Adrenal gland (tissue), 19 donors: ENCODE data around the gene FAAP24. TPM values are rescaled to one million over a fixed set of nuclear protein-coding genes. Genes with fewer than 3 reads are reported as not detected.

Experiments used
- DNase-seq, 7 donors: peaks; one replicate each; pipeline ENCODE4 v3.0.0-alpha.2; 2019 to 2020
- H3K27ac ChIP-seq, 5 donors: fragments of 200-600 bp; sonication (generic) in 4 of 5; 1 replicate in 3 of 5; 2 replicates in 2 of 5; pipeline versions ENCODE4 v1.5.1 to v1.8.0; 2016 to 2020; ENCODE audit warnings: mild to moderate bottlenecking in 1 of 5
- H3K27me3 ChIP-seq: fragments of 200-600 bp; 2 replicates; pipeline ENCODE4 v1.8.0; 2021
- H3K36me3 ChIP-seq, 2 donors: fragments of 200-600 bp; replicated peaks in 1 of 2; 1 replicate in 1 of 2; 2 replicates in 1 of 2; pipeline versions ENCODE4 v1.5.1 to v1.8.0; 2018 to 2022
- H3K4me1 ChIP-seq, 2 donors: fragments of 200-600 bp; replicated peaks in 1 of 2; 1 replicate in 1 of 2; 2 replicates in 1 of 2; pipeline versions ENCODE4 v1.5.1 to v1.8.0; 2018 to 2021
- H3K4me3 ChIP-seq, 4 donors: fragments of 200-600 bp; sonication (generic) in 3 of 4; one replicate each; pipeline ENCODE4 v1.5.1; 2016 to 2018
- H3K9me3 ChIP-seq, 3 donors: fragments of 200-600 bp; sonication (generic) in 1 of 3; replicated peaks in 1 of 3; 1 replicate in 2 of 3; 2 replicates in 1 of 3; pipeline versions ENCODE4 v1.5.1 to v1.8.0; 2016 to 2021
- POLR2A ChIP-seq, 2 donors: fragments of 450-650 bp; IDR thresholded peaks; one replicate each; pipeline ENCODE4 v1.6.1; 2017; ENCODE audit warnings: antibody characterized with exemption in 2 of 2, mild to moderate bottlenecking in 2 of 2, moderate library complexity in 1 of 2
- WGBS, 4 donors: extraction: QIAGEN DNeasy Blood & Tissue Kit in 2 of 4; methylation state at CpG; one replicate each; pipeline versions ENCODE4 v1.1.5 to v1.1.7; 2013 to 2017; 5-methylcytosine and 5-hydroxymethylcytosine counted together
- intact Hi-C, 2 donors: fragments of 100-400 bp; cut with DNase I; formaldehyde crosslinking; loops; one replicate each; pipeline versions ENCODE4 v1.14.1 to v1.15.0; 2022 to 2023
- long read RNA-seq, 10 donors: library from polyadenylated mRNA in 3 of 10; unstranded in 2 of 10; stranded (forward) in 1 of 10; transcript quantifications; one replicate each; pipeline ENCODE4 v2.0.0 and lab custom pipeline, GENCODE V29; 2021 to 2026
- polyA plus RNA-seq, 3 donors: library from polyadenylated mRNA; stranded (reverse); fragments of 200-250 nt in 2 of 3; fragments of 350-450 nt in 1 of 3; fragmentation: Illumina TruSeq in 1 of 3; extraction: RNeasy Lipid Tissue Mini Kit (QIAGEN cat#74804) in 1 of 3; gene quantifications; one replicate each; pipeline ENCODE4 v1.2.3, GENCODE V29; 2013 to 2014
- total RNA-seq, 9 donors: library from RNA; depleted of rRNA in 4 of 9; stranded (reverse); fragments of >200 nt in 4 of 9; fragments of 120-200 nt in 1 of 9; fragmentation: NEBNext Ultra II Directional in 1 of 9; extraction: Animal tissue kit (Norgen Biotek cat#: 25700) in 1 of 9; gene quantifications; one replicate each; pipeline versions ENCODE4 v1.1.0 to v1.2.4, GENCODE V29; 2013 to 2023
- TF ChIP-seq, protein P1 (sequence below), 6 experiments: fragments of 450-650 bp in 4 of 6; fragments of 200-600 bp in 2 of 6; sonication (generic) in 1 of 6; IDR thresholded peaks; 1 replicate in 5 of 6; 2 replicates in 1 of 6; pipeline versions ENCODE4 v1.5.1 to v1.8.0; 2016 to 2021; ENCODE audit warnings: antibody characterized with exemption in 6 of 6, mild to moderate bottlenecking in 2 of 6, moderate library complexity in 1 of 6
- donor health status: healthy with polysubstance abuse.
- donor health status: Bipolar disorder and iron deficiency.
- donor health status: DM: yes; HTN: yes; CAD: no.
- donor health status: DM: no; HTN: no; CAD: no.
- donor health status: DM: no; HTN: no; CAD: no.
- donor health status: DM: yes; HTN: yes; CAD: no.

Gene FAAP24, protein sequence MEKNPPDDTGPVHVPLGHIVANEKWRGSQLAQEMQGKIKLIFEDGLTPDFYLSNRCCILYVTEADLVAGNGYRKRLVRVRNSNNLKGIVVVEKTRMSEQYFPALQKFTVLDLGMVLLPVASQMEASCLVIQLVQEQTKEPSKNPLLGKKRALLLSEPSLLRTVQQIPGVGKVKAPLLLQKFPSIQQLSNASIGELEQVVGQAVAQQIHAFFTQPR
- 1 to 10 TPM; 1.2 to 4.9 (median 2.8) TPM for total RNA-seq
- polyA plus RNA-seq = 1 to 10 TPM in 2 of 3 donors, under 1 TPM in 1; 0.51 to 1.3 (median 1.1) TPM
- long read RNA-seq, donor 1, partial matches to known transcripts = 0 of 2 reads
- long read RNA-seq, donor 1, other reads (novel, unspliced or antisense) = 0 of 2 reads
- long read RNA-seq, donor 2, partial matches to known transcripts = 0 of 1 reads
- long read RNA-seq, donor 2, other reads (novel, unspliced or antisense) = 0 of 1 reads
- long read RNA-seq, donor 3 = 0 reads
- long read RNA-seq, donor 4, partial matches to known transcripts = 0 of 1 reads
- long read RNA-seq, donor 4, other reads (novel, unspliced or antisense) = 0 of 1 reads
- long read RNA-seq, donor 5, transcript FAAP24-202 (5 exons, 2,298 nt) = major isoform, 6 of 7 reads
- long read RNA-seq, donor 5, partial matches to known transcripts = 0 of 7 reads
- long read RNA-seq, donor 5, other reads (novel, unspliced or antisense) = 0 of 7 reads
- long read RNA-seq, donor 6 = 0 reads
- long read RNA-seq, donor 7, partial matches to known transcripts = 0 of 1 reads
- long read RNA-seq, donor 7, other reads (novel, unspliced or antisense) = 0 of 1 reads
- long read RNA-seq, donor 8, partial matches to known transcripts = 0 of 3 reads
- long read RNA-seq, donor 8, other reads (novel, unspliced or antisense) = 0 of 3 reads
- long read RNA-seq, donor 9, partial matches to known transcripts = 0 of 1 reads
- long read RNA-seq, donor 9, other reads (novel, unspliced or antisense) = 0 of 1 reads
- long read RNA-seq, donor 10, partial matches to known transcripts = 0 of 1 reads
- long read RNA-seq, donor 10, other reads (novel, unspliced or antisense) = 0 of 1 reads

DNA sequence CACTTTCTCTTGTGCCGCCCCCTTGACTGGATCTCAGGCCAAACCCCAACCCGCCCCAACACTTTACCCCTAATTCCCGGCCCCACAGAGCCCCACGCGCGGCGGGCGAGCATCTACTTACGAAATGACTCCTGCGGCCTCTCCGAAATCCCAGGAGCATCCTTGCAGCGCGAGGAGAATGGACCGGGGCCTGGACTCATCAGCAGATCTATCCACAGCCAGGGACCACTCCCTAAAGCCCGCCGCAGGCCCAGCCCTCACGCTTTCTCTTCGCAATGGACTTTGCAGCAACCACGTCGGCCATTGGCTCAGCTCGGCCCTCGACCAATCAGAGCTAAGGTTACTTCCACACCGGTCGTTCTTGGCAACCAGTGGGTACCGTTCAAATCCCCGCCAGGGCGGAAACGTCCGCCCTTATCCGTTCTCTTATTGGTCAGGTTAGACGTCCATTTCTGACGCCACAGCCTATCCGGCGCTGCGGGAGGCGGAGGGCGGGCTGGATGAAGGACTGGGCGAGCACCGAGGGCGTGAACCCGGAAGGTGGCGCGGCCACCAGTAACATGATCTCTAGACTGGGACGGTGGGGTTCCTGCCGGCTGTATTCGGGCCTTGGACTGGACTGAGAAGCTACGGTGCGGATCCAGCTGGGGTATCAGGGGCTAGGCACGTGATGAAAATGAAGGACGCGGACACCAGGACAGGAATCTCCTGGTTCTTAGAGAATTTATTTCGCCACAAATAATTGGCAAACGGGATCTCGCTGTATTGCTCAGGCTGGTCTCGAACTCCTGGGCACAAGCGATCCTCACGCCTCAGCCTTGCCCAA, at the start of gene FAAP24, which contains the start of gene CEP89:
Gene FAAP24, plus strand, starts transcription at position 528 of the 826 bp plus-strand sequence. CDS start 955 bp downstream, outside the sequence.
Gene CEP89, minus strand, starts transcription at position 244 of the 826 bp plus-strand sequence. Its CDS starts 84 bp downstream, at position 160.
- peak; percentile 98 to 100 (median 99) for DNase-seq
- H3K27me3 ChIP-seq = no peaks in the 10 kb centered on the region
- peak within 1 kb of the TSS in 3 of 5 donors; percentile 35 to 84 (median 36) for H3K27ac ChIP-seq
- no peaks in the 10 kb centered on the region for H3K9me3 ChIP-seq
- H3K36me3 ChIP-seq = no peaks in the 10 kb centered on the region
- no peak for TF ChIP-seq POLR2A (IDR thresholded peaks at IDR 0.05)
- TF ChIP-seq, protein P1, sequence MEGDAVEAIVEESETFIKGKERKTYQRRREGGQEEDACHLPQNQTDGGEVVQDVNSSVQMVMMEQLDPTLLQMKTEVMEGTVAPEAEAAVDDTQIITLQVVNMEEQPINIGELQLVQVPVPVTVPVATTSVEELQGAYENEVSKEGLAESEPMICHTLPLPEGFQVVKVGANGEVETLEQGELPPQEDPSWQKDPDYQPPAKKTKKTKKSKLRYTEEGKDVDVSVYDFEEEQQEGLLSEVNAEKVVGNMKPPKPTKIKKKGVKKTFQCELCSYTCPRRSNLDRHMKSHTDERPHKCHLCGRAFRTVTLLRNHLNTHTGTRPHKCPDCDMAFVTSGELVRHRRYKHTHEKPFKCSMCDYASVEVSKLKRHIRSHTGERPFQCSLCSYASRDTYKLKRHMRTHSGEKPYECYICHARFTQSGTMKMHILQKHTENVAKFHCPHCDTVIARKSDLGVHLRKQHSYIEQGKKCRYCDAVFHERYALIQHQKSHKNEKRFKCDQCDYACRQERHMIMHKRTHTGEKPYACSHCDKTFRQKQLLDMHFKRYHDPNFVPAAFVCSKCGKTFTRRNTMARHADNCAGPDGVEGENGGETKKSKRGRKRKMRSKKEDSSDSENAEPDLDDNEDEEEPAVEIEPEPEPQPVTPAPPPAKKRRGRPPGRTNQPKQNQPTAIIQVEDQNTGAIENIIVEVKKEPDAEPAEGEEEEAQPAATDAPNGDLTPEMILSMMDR (IDR thresholded peaks at IDR 0.05) = peak in 3 of 6 experiments; percentile 11 to 39 (median 30)
- H3K4me3 ChIP-seq = peak within 1 kb of the TSS; percentile 43 to 95 (median 80)
- 1 to 2% (median 2%) methylated on average over 29 to 57 of the region's 57 CpGs for WGBS, 4 donors
- intact Hi-C loops = loop anchor here in 1 of 2 donors (10.0 kb wide), 2 partner anchors 113 to 223 kb away; partner anchors contain the start of genes GPATCH1 and LRP3
- peaks cover 0 to 12% of the 10 kb centered on the region in 2 donors for H3K4me1 ChIP-seq

DNA sequence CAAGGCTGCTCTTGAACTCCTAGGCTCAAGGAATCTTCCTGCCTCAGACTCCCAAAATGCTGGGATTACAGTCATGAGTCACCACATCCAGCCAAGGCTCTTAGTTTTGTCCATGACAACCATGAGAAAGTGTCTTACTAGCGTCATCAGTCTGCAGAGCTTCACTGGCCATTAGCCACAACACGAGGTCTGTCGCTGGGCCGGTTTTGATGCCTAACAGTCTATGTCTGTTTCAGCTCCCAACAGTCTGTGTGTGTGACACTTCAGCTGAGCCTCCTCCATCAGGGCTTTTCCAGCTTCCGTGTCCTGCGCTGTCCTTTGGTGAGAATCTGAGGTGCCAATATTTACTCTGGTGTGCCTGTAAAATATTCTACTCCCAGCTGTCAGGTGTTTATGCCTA, 47.8 kb upstream of the FAAP24 start:
- H3K9me3 ChIP-seq = peaks cover 0 to 6% (median 0%) of the 10 kb centered on the region in 3 donors
- H3K4me3 ChIP-seq = no peak overlapping the region
- peak overlapping the region in 2 of 5 donors; percentile 40 to 72 for H3K27ac ChIP-seq
- peaks cover 0 to 11% of the 10 kb centered on the region in 2 donors for H3K36me3 ChIP-seq
- intact Hi-C loops = no loop called here
- peak; percentile 70 to 84 (median 78) for DNase-seq
- no peak for TF ChIP-seq POLR2A (IDR thresholded peaks at IDR 0.05)
- TF ChIP-seq, protein P1 (IDR thresholded peaks at IDR 0.05) = no peak
- WGBS, 4 donors = 53 to 76% (median 66%) methylated on average over 6 of the region's 6 CpGs
- no peaks in the 10 kb centered on the region for H3K27me3 ChIP-seq
- no peaks in the 10 kb centered on the region for H3K4me1 ChIP-seq

DNA sequence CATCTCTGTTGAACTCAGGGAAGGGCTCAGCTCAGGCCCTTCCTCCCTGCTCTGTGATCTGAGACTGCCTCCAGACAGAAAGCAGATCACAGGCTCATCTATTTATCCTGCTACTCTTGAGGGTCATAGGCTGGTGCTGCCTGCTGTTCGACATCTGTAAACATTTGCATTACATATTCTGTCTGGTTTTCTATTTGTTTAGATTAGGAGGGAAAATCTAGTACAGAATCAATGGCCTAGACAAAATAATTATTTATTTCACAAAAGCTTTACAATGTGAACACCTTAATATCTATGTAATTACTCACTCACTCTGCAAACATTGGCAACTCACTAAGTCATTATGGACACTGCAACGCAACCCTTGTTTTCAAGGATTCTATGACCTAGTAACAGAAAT, 43.2 kb upstream of the FAAP24 start:
- H3K9me3 ChIP-seq = peaks cover 0 to 6% (median 0%) of the 10 kb centered on the region in 3 donors
- H3K36me3 ChIP-seq = peaks cover 0 to 11% of the 10 kb centered on the region in 2 donors
- no peak for DNase-seq
- 93 to 98% (median 97%) methylated on average over 2 of the region's 2 CpGs for WGBS, 4 donors
- intact Hi-C loops = no loop called here
- H3K27ac ChIP-seq = no peak overlapping the region
- H3K4me3 ChIP-seq = no peak overlapping the region
- no peaks in the 10 kb centered on the region for H3K27me3 ChIP-seq
- H3K4me1 ChIP-seq = no peaks in the 10 kb centered on the region
- TF ChIP-seq POLR2A (IDR thresholded peaks at IDR 0.05) = no peak
- TF ChIP-seq, protein P1 (IDR thresholded peaks at IDR 0.05) = no peak
